ENCODE measurements around the gene POLRMT.

GRCh38 chr19:658059-658839 lies 24.9 kb upstream of the POLRMT start:
- no peak for TF ChIP-seq CTCF (conservative IDR thresholded peaks at IDR 0.05)
- no peak for TF ChIP-seq ZFX (IDR thresholded peaks at IDR 0.05)

Measured in C4-2B (cell line).